Lower lobe of right lung (tissue), 2 donors: ENCODE measurements around the gene SHOC2. TPM values are rescaled to one million over a fixed set of nuclear protein-coding genes. Genes with fewer than 3 reads are reported as not detected.

Experiments
- ATAC-seq, 2 donors: fragments of 200-7000 bp; cut with Tn5 transposase; one replicate each; pipeline ENCODE4 v1.9.1; 2020 to 2022; ENCODE audit warnings: mild to moderate bottlenecking in 2 of 2, moderate library complexity in 2 of 2
- DNase-seq: peaks from one replicate; pipeline ENCODE4 v3.0.0-alpha.2; 2020
- H3K27ac ChIP-seq: fragments of 200-600 bp; one replicate; pipeline ENCODE4 v1.8.0; 2022
- H3K27me3 ChIP-seq: fragments of 200-600 bp; one replicate; pipeline ENCODE4 v1.8.0; 2022; ENCODE audit warnings: low read depth
- H3K36me3 ChIP-seq: fragments of 200-600 bp; one replicate; pipeline ENCODE4 v1.8.0; 2022; ENCODE audit warnings: mild to moderate bottlenecking
- H3K4me1 ChIP-seq: fragments of 200-600 bp; one replicate; pipeline ENCODE4 v1.8.0; 2022
- H3K4me3 ChIP-seq: fragments of 200-600 bp; one replicate; pipeline ENCODE4 v1.8.0; 2022; ENCODE audit warnings: mild to moderate bottlenecking
- H3K9me3 ChIP-seq: fragments of 200-600 bp; one replicate; pipeline ENCODE4 v1.8.0; 2022
- CTCF ChIP-seq: fragments of 200-600 bp; IDR thresholded peaks from one replicate; pipeline ENCODE4 v1.8.0; 2022; ENCODE audit warnings: antibody characterized with exemption, mild to moderate bottlenecking
- intact Hi-C: fragments of 100-400 bp; cut with DNase I; formaldehyde crosslinking; loops from one replicate; pipeline ENCODE4 v1.11.0; 2022
- total RNA-seq: library from RNA; stranded (reverse); fragmentation: NEBNext Ultra II Directional; extraction: Animal tissue kit (Norgen Biotek cat#: 25700); gene quantifications from one replicate; pipeline ENCODE4 v1.2.1, GENCODE V29; 2021
- donor health status: DM: no; HTN: yes; CAD: no; lungs with severe emphysema.

Gene SHOC2
- total RNA-seq, 1 donor from 2014 or later: 60.9 TPM

- Histone ChIP-seq H3K27ac (no peak overlapping the region), H3K36me3 (no peaks in the 10 kb centered on the region), H3K4me1 (no peaks in the 10 kb centered on the region), H3K27me3 (no peaks in the 10 kb centered on the region), H3K9me3 (no peaks in the 10 kb centered on the region), H3K4me3 (no peak overlapping the region)
- no peak for DNase-seq
- intact Hi-C loops: no loop called here
- TF ChIP-seq CTCF: no peak
- no peak for ATAC-seq
Measured at GRCh38 chr10:110995301-110995700, 75.9 kb downstream of the SHOC2 start.

- intact Hi-C loops: no loop called here
- no peak overlapping the region for H3K4me3 ChIP-seq
- TF ChIP-seq CTCF: no peak
- H3K27me3 ChIP-seq: no peaks in the 10 kb centered on the region
- no peak for ATAC-seq
- no peaks in the 10 kb centered on the region for H3K4me1 ChIP-seq
- H3K27ac ChIP-seq: no peak overlapping the region
- peaks cover 9% of the 10 kb centered on the region for H3K36me3 ChIP-seq
- H3K9me3 ChIP-seq: no peaks in the 10 kb centered on the region
- DNase-seq: no peak
Measured at GRCh38 chr10:110996256-110996655, 76.9 kb downstream of the SHOC2 start.

- no peaks in the 10 kb centered on the region for H3K27me3 ChIP-seq
- no peak for TF ChIP-seq CTCF
- no peaks in the 10 kb centered on the region for H3K4me1 ChIP-seq
- peaks cover 46% of the 10 kb centered on the region for H3K36me3 ChIP-seq
- intact Hi-C loops: no loop called here
- H3K9me3 ChIP-seq: no peaks in the 10 kb centered on the region
- no peak overlapping the region for H3K27ac ChIP-seq
- no peak overlapping the region for H3K4me3 ChIP-seq
- ATAC-seq (no peak), DNase-seq (no peak)
Measured at GRCh38 chr10:111004016-111004415, 84.6 kb downstream of the SHOC2 start.

- ATAC-seq: no peak
- H3K9me3 ChIP-seq: no peaks in the 10 kb centered on the region
- no peaks in the 10 kb centered on the region for H3K4me1 ChIP-seq
- no peak for DNase-seq
- peaks cover 65% of the 10 kb centered on the region for H3K36me3 ChIP-seq
- no peaks in the 10 kb centered on the region for H3K27me3 ChIP-seq
- intact Hi-C loops: no loop called here
- no peak overlapping the region for H3K4me3 ChIP-seq
- H3K27ac ChIP-seq: no peak overlapping the region
- TF ChIP-seq CTCF: no peak
Measured at GRCh38 chr10:111007486-111007885, 88.1 kb downstream of the SHOC2 start.

GRCh38 chr10:111015181-111015580, 95.8 kb downstream of the SHOC2 start:
- DNase-seq: no peak

More at GRCh38 chr10:111015181-111015580, 95.8 kb downstream of the SHOC2 start:
- Histone ChIP-seq H3K4me1 (no peaks in the 10 kb centered on the region), H3K27me3 (no peaks in the 10 kb centered on the region), H3K4me3 (no peak overlapping the region), H3K27ac (no peak overlapping the region), H3K36me3 (peaks cover 44% of the 10 kb centered on the region), H3K9me3 (no peaks in the 10 kb centered on the region)
- intact Hi-C loops: no loop called here
- ATAC-seq: no peak
- TF ChIP-seq CTCF: no peak
